Endothelial cell (in vitro differentiated cells): ENCODE results near the gene SLC16A3. TPM values are rescaled to one million over a fixed set of nuclear protein-coding genes. Genes with fewer than 3 reads are reported as not detected.

Experiments
- DNase-seq: peaks from one replicate; pipeline ENCODE4 v3.0.0; 2021; ENCODE audit warnings: low spot score
- H3K27ac Mint-ChIP-seq: one replicate; pipeline ENCODE4 v1.8.0; 2021; ENCODE audit warnings: mixed read lengths, inconsistent platforms; ENCODE audit not compliant: unreplicated experiment
- H3K27me3 Mint-ChIP-seq: one replicate; pipeline ENCODE4 v1.8.0; 2021; ENCODE audit warnings: mild to moderate bottlenecking, moderate library complexity, mixed read lengths, inconsistent platforms; ENCODE audit not compliant: unreplicated experiment
- H3K36me3 Mint-ChIP-seq: one replicate; pipeline ENCODE4 v1.8.0; 2021; ENCODE audit warnings: mild to moderate bottlenecking, low read depth, mixed read lengths, inconsistent platforms; ENCODE audit not compliant: unreplicated experiment
- H3K4me1 Mint-ChIP-seq: one replicate; pipeline ENCODE4 v1.8.0; 2021; ENCODE audit warnings: mild to moderate bottlenecking, mixed read lengths, inconsistent platforms; ENCODE audit not compliant: unreplicated experiment
- H3K4me3 Mint-ChIP-seq: one replicate; pipeline ENCODE4 v1.8.0; 2021; ENCODE audit warnings: mild to moderate bottlenecking, mixed read lengths, inconsistent platforms; ENCODE audit not compliant: unreplicated experiment
- H3K9me3 Mint-ChIP-seq: one replicate; pipeline ENCODE4 v1.8.0; 2021; ENCODE audit warnings: mixed read lengths, inconsistent platforms; ENCODE audit not compliant: unreplicated experiment
- total RNA-seq: library from RNA; stranded (reverse); fragmentation: NEBNext Ultra II Directional; extraction: Animal tissue kit (Norgen Biotek cat#: 25700); gene quantifications from one replicate; pipeline ENCODE4 v1.2.1, GENCODE V29; 2021; ENCODE audit not compliant: unreplicated experiment
- TF ChIP-seq, protein P1 (sequence below): fragments of 200-600 bp; sonication (generic); IDR thresholded peaks from one replicate; pipeline ENCODE4 v1.5.0; 2021; ENCODE audit warnings: antibody characterized with exemption; ENCODE audit not compliant: unreplicated experiment

The SLC16A3 gene
- total RNA-seq, 1 donor from 2014 or later = 76.2 TPM

- no peak for DNase-seq
- Mint-ChIP-seq H3K27me3 (peaks cover 19% of the 10 kb centered on the region), H3K36me3 (peaks cover 37% of the 10 kb centered on the region), H3K4me1 (peaks cover 25% of the 10 kb centered on the region), H3K9me3 (no peaks in the 10 kb centered on the region), H3K27ac (peak overlapping the region; percentile 67), H3K4me3 (peak overlapping the region; percentile 79)
- TF ChIP-seq, protein P1, sequence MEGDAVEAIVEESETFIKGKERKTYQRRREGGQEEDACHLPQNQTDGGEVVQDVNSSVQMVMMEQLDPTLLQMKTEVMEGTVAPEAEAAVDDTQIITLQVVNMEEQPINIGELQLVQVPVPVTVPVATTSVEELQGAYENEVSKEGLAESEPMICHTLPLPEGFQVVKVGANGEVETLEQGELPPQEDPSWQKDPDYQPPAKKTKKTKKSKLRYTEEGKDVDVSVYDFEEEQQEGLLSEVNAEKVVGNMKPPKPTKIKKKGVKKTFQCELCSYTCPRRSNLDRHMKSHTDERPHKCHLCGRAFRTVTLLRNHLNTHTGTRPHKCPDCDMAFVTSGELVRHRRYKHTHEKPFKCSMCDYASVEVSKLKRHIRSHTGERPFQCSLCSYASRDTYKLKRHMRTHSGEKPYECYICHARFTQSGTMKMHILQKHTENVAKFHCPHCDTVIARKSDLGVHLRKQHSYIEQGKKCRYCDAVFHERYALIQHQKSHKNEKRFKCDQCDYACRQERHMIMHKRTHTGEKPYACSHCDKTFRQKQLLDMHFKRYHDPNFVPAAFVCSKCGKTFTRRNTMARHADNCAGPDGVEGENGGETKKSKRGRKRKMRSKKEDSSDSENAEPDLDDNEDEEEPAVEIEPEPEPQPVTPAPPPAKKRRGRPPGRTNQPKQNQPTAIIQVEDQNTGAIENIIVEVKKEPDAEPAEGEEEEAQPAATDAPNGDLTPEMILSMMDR = no peak
Observed at GRCh38 chr17:82270651-82271050, 41.8 kb downstream of the SLC16A3 start.

DNA sequence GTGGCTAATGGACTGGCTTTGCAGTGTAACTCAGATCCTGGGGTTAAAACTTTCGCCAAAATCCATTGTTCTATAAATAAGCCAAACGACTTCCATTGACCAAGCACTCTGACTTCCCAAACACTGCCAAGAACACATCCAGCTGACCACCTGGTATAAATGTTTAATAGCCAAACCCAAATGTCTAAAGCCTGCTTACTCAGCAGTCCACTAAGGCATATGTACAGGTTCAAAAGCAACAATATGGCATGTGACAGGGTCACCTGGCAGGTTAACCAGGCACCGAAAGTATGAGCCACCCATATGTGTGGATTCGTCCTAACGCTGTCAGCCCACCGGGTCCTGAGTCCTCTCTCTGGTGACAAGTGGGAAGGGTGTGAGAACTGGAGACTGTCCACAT, 42.6 kb downstream of the SLC16A3 start:
- peaks cover 30% of the 10 kb centered on the region for H3K36me3 Mint-ChIP-seq
- H3K27me3 Mint-ChIP-seq = peaks cover 22% of the 10 kb centered on the region
- peaks cover 25% of the 10 kb centered on the region for H3K4me1 Mint-ChIP-seq
- no peaks in the 10 kb centered on the region for H3K9me3 Mint-ChIP-seq
- DNase-seq = no peak
- H3K27ac Mint-ChIP-seq = no peak overlapping the region
- TF ChIP-seq, protein P1 = no peak
- H3K4me3 Mint-ChIP-seq = peak overlapping the region; percentile 95

GRCh38 chr17:82272495-82273326, 43.9 kb downstream of the SLC16A3 start:
- Mint-ChIP-seq H3K36me3 (peaks cover 21% of the 10 kb centered on the region), H3K9me3 (no peaks in the 10 kb centered on the region), H3K27me3 (peaks cover 29% of the 10 kb centered on the region), H3K27ac (peak overlapping the region; percentile 87), H3K4me1 (peaks cover 28% of the 10 kb centered on the region), H3K4me3 (peak overlapping the region; percentile 95)
- peak; percentile 56 for DNase-seq
- TF ChIP-seq, protein P1 = no peak

DNA sequence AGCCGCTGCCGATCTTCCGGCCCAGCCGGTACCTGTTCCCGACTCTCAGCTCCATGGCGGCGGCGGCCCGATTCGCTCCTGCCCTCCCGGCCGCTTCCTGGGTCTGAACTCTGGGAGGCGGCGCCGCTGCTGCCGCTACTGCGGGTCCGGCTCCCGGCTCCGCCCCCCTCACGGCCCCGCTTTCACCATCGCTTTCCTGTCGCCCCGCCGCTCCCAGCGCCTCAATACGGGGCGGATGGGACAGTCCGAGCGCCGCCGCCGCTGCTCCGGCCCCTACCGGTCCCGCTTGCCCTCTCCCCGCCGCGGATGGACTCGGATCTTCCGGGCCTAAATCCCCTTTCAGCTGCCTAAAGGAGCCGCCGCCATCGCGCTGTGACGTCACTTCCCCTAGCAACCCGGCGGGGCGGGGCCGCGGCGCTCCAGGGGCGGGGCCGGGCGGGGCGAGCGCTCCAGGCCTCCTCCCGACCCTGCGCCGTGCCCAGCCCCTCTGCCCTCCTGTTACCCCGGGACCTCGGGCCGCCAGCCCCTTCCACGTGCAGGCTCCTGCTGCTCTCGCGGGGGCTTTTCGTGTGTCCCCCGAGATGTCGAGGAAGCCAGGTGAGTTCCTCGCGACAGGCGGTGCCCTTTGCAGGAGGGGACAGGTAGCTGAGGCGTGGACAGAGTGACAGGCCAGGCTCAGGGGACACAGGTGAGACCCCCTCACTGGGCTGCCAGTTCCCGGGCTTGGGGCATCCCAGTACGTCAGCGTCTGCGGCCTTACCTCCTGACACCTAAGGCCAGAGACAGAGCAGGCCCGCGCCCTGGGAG, 44.7 kb downstream of the SLC16A3 start, which contains the start of gene CSNK1D:
TSS of gene CSNK1D (minus strand) at position 374 of the 807 bp plus-strand sequence. CDS start at position 55, 319 bp downstream.
- H3K4me1 Mint-ChIP-seq = peaks cover 36% of the 10 kb centered on the region
- peaks cover 34% of the 10 kb centered on the region for H3K27me3 Mint-ChIP-seq
- TF ChIP-seq, protein P1 = no peak
- peak within 1 kb of the TSS; percentile 95 for H3K4me3 Mint-ChIP-seq
- peaks cover 21% of the 10 kb centered on the region for H3K36me3 Mint-ChIP-seq
- H3K27ac Mint-ChIP-seq = peak within 1 kb of the TSS; percentile 96
- no peaks in the 10 kb centered on the region for H3K9me3 Mint-ChIP-seq
- DNase-seq = peak; percentile 92
